Caco-2 (cell line): ENCODE data around the gene TELO2. TPM values are rescaled to one million over a fixed set of nuclear protein-coding genes. Genes with fewer than 3 reads are reported as not detected.

Experiments used
- BruUV-seq: library from RNA; stranded (reverse); fragments of 400-500 nt; replicated peaks from 2 replicates; lab custom pipeline; 2021; lab: Mats Ljungman, UMichigan
- CTCF ChIA-PET: fragments of 300-600 bp; sonication (Branson Sonifier 250); formaldehyde crosslinking; loops from one replicate; lab custom pipeline; 2022; ENCODE audit warnings: antibody characterized with exemption; lab: Charles Lee
- POLR2A ChIA-PET: fragments of 300-600 bp; sonication (Branson Sonifier 250); formaldehyde crosslinking; loops from one replicate; lab custom pipeline; 2022; ENCODE audit warnings: antibody characterized with exemption; lab: Charles Lee
- DNase-seq, 2 experiments: peaks; one replicate each; pipeline versions ENCODE4 v3.0.0 to v3.0.0-alpha.2; 2020 to 2022
- H3K27me3 ChIP-seq: replicated peaks from 2 replicates; pipeline ENCODE4 v1.6.0; 2011; ENCODE audit warnings: low read length; ENCODE audit not compliant: control insufficient read depth, insufficient read depth
- H3K36me3 ChIP-seq: 2 replicates; pipeline ENCODE4 v1.5.1; 2011; ENCODE audit warnings: low read length; ENCODE audit not compliant: control insufficient read depth, insufficient read depth
- H3K4me1 ChIP-seq: fragments of 250-450 bp; sonication (Bioruptor Pico); 2 replicates; pipeline ENCODE4 v1.5.1; 2020; ENCODE audit warnings: mild to moderate bottlenecking
- H3K4me3 ChIP-seq: 2 replicates; pipeline ENCODE4 v1.5.1; 2011; ENCODE audit warnings: low read depth, mild to moderate bottlenecking, control low read depth, low read length
- H3K9me3 ChIP-seq: fragments of 250-450 bp; sonication (Bioruptor Pico); 2 replicates; pipeline ENCODE4 v1.5.1; 2020; ENCODE audit warnings: mild to moderate bottlenecking, moderate library complexity
- H3K27ac Mint-ChIP-seq: one replicate; pipeline ENCODE4 v1.8.0; 2022; ENCODE audit warnings: mixed read lengths; ENCODE audit not compliant: unreplicated experiment
- H3K27me3 Mint-ChIP-seq: one replicate; pipeline ENCODE4 v1.8.0; 2022; ENCODE audit warnings: mixed read lengths; ENCODE audit not compliant: insufficient read depth, unreplicated experiment
- H3K36me3 Mint-ChIP-seq: one replicate; pipeline ENCODE4 v1.8.0; 2022; ENCODE audit warnings: mild to moderate bottlenecking, mixed read lengths; ENCODE audit not compliant: insufficient read depth, unreplicated experiment
- H3K4me1 Mint-ChIP-seq: one replicate; pipeline ENCODE4 v1.8.0; 2022; ENCODE audit warnings: low read depth, mixed read lengths; ENCODE audit not compliant: unreplicated experiment
- H3K4me3 Mint-ChIP-seq: one replicate; pipeline ENCODE4 v1.8.0; 2022; ENCODE audit warnings: mild to moderate bottlenecking, moderate library complexity, mixed read lengths; ENCODE audit not compliant: unreplicated experiment
- H3K9me3 Mint-ChIP-seq: one replicate; pipeline ENCODE4 v1.8.0; 2022; ENCODE audit warnings: mixed read lengths; ENCODE audit not compliant: unreplicated experiment
- CTCF ChIP-seq, 2 experiments: fragments of 200-600 bp in 1 of 2; IDR thresholded peaks; 1 replicate in 1 of 2; 2 replicates in 1 of 2; pipeline versions ENCODE4 v1.5.1 to v1.8.0; 2011 to 2022; ENCODE audit warnings: antibody characterized with exemption in 1 of 2, control low read depth in 1 of 2, inconsistent platforms in 1 of 2, low read depth in 1 of 2, low read length in 1 of 2, mild to moderate bottlenecking in 1 of 2, moderate library complexity in 1 of 2; ENCODE audit not compliant: insufficient read depth in 1 of 2, severe bottlenecking in 1 of 2, unreplicated experiment in 1 of 2
- intact Hi-C: fragments of 100-400 bp; cut with micrococcal nuclease; formaldehyde crosslinking; loops from one replicate; pipeline ENCODE4 v1.10.0; 2022; ENCODE audit not compliant: unreplicated experiment
- total RNA-seq: library from RNA; stranded (reverse); gene quantifications from 2 replicates; pipeline ENCODE4 v1.2.3, GENCODE V29; 2022

TELO2 gene
- total RNA-seq, 1 experiment from 2014 or later: 55.7 TPM

GRCh38 chr16:1443980-1444729 is 49.0 kb upstream of the TELO2 start, which contains the start of gene CCDC154:
Gene CCDC154, minus strand, starts transcription at chr16:1444556. Its CDS starts 234 bp downstream, at chr16:1444322.
- H3K36me3 ChIP-seq: no peaks in the 10 kb centered on the region
- no peaks in the 10 kb centered on the region for H3K36me3 Mint-ChIP-seq
- BruUV-seq: no TSS peak
- POLR2A ChIA-PET: interaction anchor here (1.0 kb wide), 1 partner anchor 23 kb away, joined by 4 read pairs; the partner anchor contains the start of gene UQCC4
- H3K27me3 ChIP-seq: no peaks in the 10 kb centered on the region
- no peak for DNase-seq
- no peak within 1 kb of the TSS for H3K4me3 ChIP-seq
- no peak within 1 kb of the TSS for H3K4me3 Mint-ChIP-seq
- H3K4me1 Mint-ChIP-seq: no peaks in the 10 kb centered on the region
- H3K27ac Mint-ChIP-seq: no peak within 1 kb of the TSS
- no peaks in the 10 kb centered on the region for H3K4me1 ChIP-seq
- no peaks in the 10 kb centered on the region for H3K27me3 Mint-ChIP-seq
- TF ChIP-seq CTCF (IDR thresholded peaks at IDR 0.05; ENCODE audit: insufficient read depth in 1 of 2, low read depth in 1 of 2, low read length in 1 of 2, severe bottlenecking in 1 of 2, unreplicated experiment in 1 of 2): no peak
- CTCF ChIA-PET: no interaction called here
- intact Hi-C loops: no loop called here
- H3K9me3 Mint-ChIP-seq: no peaks in the 10 kb centered on the region
- H3K9me3 ChIP-seq: no peaks in the 10 kb centered on the region

- no peaks in the 10 kb centered on the region for H3K27me3 Mint-ChIP-seq
- Histone ChIP-seq H3K36me3 (no peaks in the 10 kb centered on the region), H3K27me3 (no peaks in the 10 kb centered on the region), H3K4me1 (no peaks in the 10 kb centered on the region), H3K4me3 (no peak overlapping the region), H3K9me3 (no peaks in the 10 kb centered on the region)
- intact Hi-C loops: no loop called here
- no peaks in the 10 kb centered on the region for H3K4me1 Mint-ChIP-seq
- H3K4me3 Mint-ChIP-seq: no peak overlapping the region
- no peaks in the 10 kb centered on the region for H3K9me3 Mint-ChIP-seq
- no peak for TF ChIP-seq CTCF (IDR thresholded peaks at IDR 0.05; ENCODE audit: insufficient read depth in 1 of 2, low read depth in 1 of 2, low read length in 1 of 2, severe bottlenecking in 1 of 2, unreplicated experiment in 1 of 2)
- BruUV-seq: no TSS peak
- POLR2A ChIA-PET: no interaction called here
- DNase-seq: no peak
- H3K27ac Mint-ChIP-seq: no peak overlapping the region
- no peaks in the 10 kb centered on the region for H3K36me3 Mint-ChIP-seq
- CTCF ChIA-PET: no interaction called here
These were observed 48.2 kb upstream of the TELO2 start for GRCh38 chr16:1444730-1445517.

- Mint-ChIP-seq H3K27me3 (no peaks in the 10 kb centered on the region), H3K4me3 (no peak overlapping the region), H3K4me1 (no peaks in the 10 kb centered on the region), H3K9me3 (no peaks in the 10 kb centered on the region), H3K27ac (no peak overlapping the region), H3K36me3 (no peaks in the 10 kb centered on the region)
- BruUV-seq: TSS peak; percentile 62
- Histone ChIP-seq H3K4me1 (no peaks in the 10 kb centered on the region), H3K4me3 (no peak overlapping the region), H3K9me3 (no peaks in the 10 kb centered on the region), H3K36me3 (no peaks in the 10 kb centered on the region), H3K27me3 (no peaks in the 10 kb centered on the region)
- TF ChIP-seq CTCF (IDR thresholded peaks at IDR 0.05; ENCODE audit: insufficient read depth in 1 of 2, low read depth in 1 of 2, low read length in 1 of 2, severe bottlenecking in 1 of 2, unreplicated experiment in 1 of 2): no peak
- CTCF ChIA-PET: no interaction called here
- POLR2A ChIA-PET: no interaction called here
- intact Hi-C loops: no loop called here
- DNase-seq: no peak
These were observed 47.5 kb upstream of the TELO2 start for GRCh38 chr16:1445518-1446203.
